Measurements from ENCODE around the gene TBXA2R. TPM values are rescaled to one million over a fixed set of nuclear protein-coding genes. Genes with fewer than 3 reads are reported as not detected.

TBXA2R gene
- total and polyA plus RNA-seq, 2 of the 4 experiments (the other 2 are of a cell fraction), result 0.36 to 2.3 TPM

- no peak overlapping the region for H2BK5ac ChIP-seq (ENCODE audit: low read depth, low read length, poor library complexity, severe bottlenecking)
- 93% methylated on average over 5 of the region's 10 CpGs; no CpG with 5 or more reads in 1 of the 2 experiments for WGBS, 2 experiments (ENCODE audit: extremely low coverage in 2 of 2, insufficient read length in 1 of 2)
- H3K18ac ChIP-seq (ENCODE audit: low read depth, low read length), result no peak overlapping the region
- H2AK5ac ChIP-seq (ENCODE audit: low read depth, low read length), result no peak overlapping the region
- H3K4ac ChIP-seq (ENCODE audit: low read depth, low read length), result no peak overlapping the region
- no peaks in the 10 kb centered on the region for H3K27me3 ChIP-seq (ENCODE audit: control insufficient read depth, insufficient read depth, low read length)
- intact Hi-C loops (cut with micrococcal nuclease), result no loop called here
- H3K4me3 ChIP-seq (ENCODE audit: insufficient read depth, low read depth, low read length), result no peak overlapping the region
- H4K20me1 ChIP-seq (ENCODE audit: insufficient read depth, low read length), result peaks cover 40% of the 10 kb centered on the region
- H2BK20ac ChIP-seq (ENCODE audit: low read depth, low read length), result no peak overlapping the region
- H3K9ac ChIP-seq (ENCODE audit: low read depth, low read length), result no peak overlapping the region
- DNase-seq (no peak), ATAC-seq (ENCODE audit: low read depth) (no peak)
- no peak overlapping the region for H3K23ac ChIP-seq (ENCODE audit: low read depth, low read length)
- TF ChIP-seq CEBPB (IDR thresholded peaks at IDR 0.05; ENCODE audit: low read depth, low read length) (no peak), MXI1 (IDR thresholded peaks at IDR 0.05; ENCODE audit: borderline replicate concordance, low read depth, low read length) (no peak), MAFK (IDR thresholded peaks at IDR 0.05; ENCODE audit: low read depth, low read length) (no peak), RCOR1 (IDR thresholded peaks at IDR 0.05; ENCODE audit: insufficient replicate concordance, low read length) (no peak), CHD1 (IDR thresholded peaks at IDR 0.05; ENCODE audit: low read depth, low read length) (no peak), RAD21 (IDR thresholded peaks at IDR 0.05; ENCODE audit: low read length) (no peak), CTCF (conservative IDR thresholded peaks at IDR 0.05; ENCODE audit: low read depth, low read length) (no peak), NFE2L2 (IDR thresholded peaks at IDR 0.05; ENCODE audit: low read depth, low read length) (no peak), MAZ (IDR thresholded peaks at IDR 0.05; ENCODE audit: borderline replicate concordance, low read depth, low read length) (no peak), ELK1 (IDR thresholded peaks at IDR 0.05; ENCODE audit: borderline replicate concordance, low read depth, low read length) (no peak), RFX5 (IDR thresholded peaks at IDR 0.05; ENCODE audit: low read depth, low read length) (no peak), SMC3 (IDR thresholded peaks at IDR 0.05; ENCODE audit: low read depth, low read length) (no peak), POLR2A (IDR thresholded peaks at IDR 0.05; ENCODE audit: low read depth, low read length) (no peak), FOS (IDR thresholded peaks at IDR 0.05; ENCODE audit: low read depth, low read length) (no peak), BHLHE40 (IDR thresholded peaks at IDR 0.05; ENCODE audit: low read depth, low read length) (no peak)
- TF ChIP-seq, protein P1, sequence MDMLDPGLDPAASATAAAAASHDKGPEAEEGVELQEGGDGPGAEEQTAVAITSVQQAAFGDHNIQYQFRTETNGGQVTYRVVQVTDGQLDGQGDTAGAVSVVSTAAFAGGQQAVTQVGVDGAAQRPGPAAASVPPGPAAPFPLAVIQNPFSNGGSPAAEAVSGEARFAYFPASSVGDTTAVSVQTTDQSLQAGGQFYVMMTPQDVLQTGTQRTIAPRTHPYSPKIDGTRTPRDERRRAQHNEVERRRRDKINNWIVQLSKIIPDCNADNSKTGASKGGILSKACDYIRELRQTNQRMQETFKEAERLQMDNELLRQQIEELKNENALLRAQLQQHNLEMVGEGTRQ (IDR thresholded peaks at IDR 0.05; ENCODE audit: low read depth, low read length), result no peak
- POLR2A ChIA-PET (ENCODE audit: unreplicated experiment), result no interaction called here
- no peak overlapping the region for H4K5ac ChIP-seq (ENCODE audit: low read depth, low read length)
- dilution Hi-C loops (cut with HindIII; ENCODE audit: low sequenced_read_pairs, unreplicated experiment), result no loop called here
- H4K8ac ChIP-seq (ENCODE audit: low read depth in 2 of 2, low read length in 2 of 2), result no peak overlapping the region
- CTCF ChIA-PET, result no interaction called here
- no peak overlapping the region for H3K27ac ChIP-seq (ENCODE audit: insufficient read depth, low read length)
- H2BK15ac ChIP-seq (ENCODE audit: low read depth, low read length), result no peak overlapping the region
- no peak overlapping the region for H3K56ac ChIP-seq (ENCODE audit: extremely low read depth, insufficient read depth, low read length)
- H2AK9ac ChIP-seq (replicated peaks; ENCODE audit: low read depth, low read length, poor library complexity), result no peak overlapping the region
- H3K9me3 ChIP-seq (ENCODE audit: control insufficient read depth, insufficient read depth, low read length), result no peaks in the 10 kb centered on the region
- no TSS peak for BruUV-seq (replicated peaks)
- peaks cover 14 to 46% of the 10 kb centered on the region in 2 experiments for H3K79me1 ChIP-seq (ENCODE audit: low read depth in 1 of 2, low read length in 2 of 2)
- H3K4me1 ChIP-seq (ENCODE audit: control insufficient read depth, insufficient read depth, low read length), result peaks cover 5% of the 10 kb centered on the region
- peaks cover 26% of the 10 kb centered on the region for H3K36me3 ChIP-seq (ENCODE audit: control insufficient read depth, insufficient read depth, low read length)
- no peak overlapping the region for H2BK120ac ChIP-seq (ENCODE audit: low read depth, low read length)
- no peak overlapping the region for H2AFZ ChIP-seq (replicated peaks; ENCODE audit: low read length, poor library complexity)
- H3K4me2 ChIP-seq (ENCODE audit: low read depth, low read length), result no peak overlapping the region
- H3K14ac ChIP-seq (replicated peaks; ENCODE audit: low read depth, low read length), result no peak overlapping the region
- H4K91ac ChIP-seq (ENCODE audit: insufficient read depth, low read depth, low read length), result no peak overlapping the region
- H3K9me1 ChIP-seq (ENCODE audit: insufficient read depth, low read length), result no peaks in the 10 kb centered on the region
- in situ Hi-C loops (cut with MboI; ENCODE audit: low sequenced_read_pairs), result no loop called here
Measured at GRCh38 chr19:3549816-3550215, 56.9 kb downstream of the TBXA2R start.
